ENCODE results near the gene GART.

GART gene

GRCh38 chr21:33552999-33553598, 11.2 kb upstream of the GART start:
- no peak for DNase-seq

GRCh38 chr21:33552093-33552998, 10.4 kb upstream of the GART start:
- DNase-seq = no peak

GRCh38 chr21:33551664-33552063, 9.7 kb upstream of the GART start:
- DNase-seq = no peak

- no peak for DNase-seq
These were observed 9.1 kb upstream of the GART start for GRCh38 chr21:33550772-33551660.

- no peak for DNase-seq
These were observed 8.2 kb upstream of the GART start for GRCh38 chr21:33549848-33550771.

GRCh38 chr21:33546086-33546485, 4.2 kb upstream of the GART start:
- no peak for DNase-seq

GRCh38 chr21:33544451-33545195, 2.7 kb upstream of the GART start:
- no peak for DNase-seq

GRCh38 chr21:33543505-33544129, 1.7 kb upstream of the GART start:
- no peak for DNase-seq

- peak; percentile 79 to 99 (median 98) for DNase-seq
These were observed 955 bp upstream of the GART start, which contains the start of gene SON for GRCh38 chr21:33542640-33543504. TSS of gene SON (plus strand) at chr21:33543038. CDS start at chr21:33543093, 55 bp downstream.

- no peak for DNase-seq
These were observed 709 bp downstream of the GART start for GRCh38 chr21:33541105-33541711.

- no peak for DNase-seq
These were observed 1.2 kb downstream of the GART start for GRCh38 chr21:33540711-33541104.

GRCh38 chr21:33539616-33540015, 2.3 kb downstream of the GART start:
- no peak for DNase-seq

- DNase-seq = no peak
These were observed 4.7 kb downstream of the GART start for GRCh38 chr21:33537212-33537611.

GRCh38 chr21:33531007-33531406, 10.9 kb downstream of the GART start:
- no peak for DNase-seq

- DNase-seq = no peak
These were observed 19.0 kb downstream of the GART start for GRCh38 chr21:33522953-33523349.

GRCh38 chr21:33522297-33522952, 19.5 kb downstream of the GART start:
- DNase-seq = no peak

- DNase-seq = no peak
These were observed 23.0 kb downstream of the GART start for GRCh38 chr21:33518899-33519298.

GRCh38 chr21:33514229-33514628, 27.7 kb downstream of the GART start:
- no peak for DNase-seq

All from C1 segment of cervical spinal cord (tissue), 14 donors.